NCI-H748 (cell line): ENCODE results near the gene UCP2.
"Not testable (repeated sequence)": the region's sequence is repeated elsewhere in the genome, so short reads cannot be mapped to it uniquely, and the experiment has no call there.

ENCODE experiments used
- DNase-seq: peaks from one replicate; lab custom pipeline; 2025; ENCODE audit not compliant: unreplicated experiment; lab: John Stamatoyannopoulos, UW

Gene UCP2

GRCh38 chr11:73946798-73947458 lies 35.7 kb downstream of the UCP2 start:
- no peak for DNase-seq

- DNase-seq = no peak
Measured at GRCh38 chr11:73945396-73945795, 37.2 kb downstream of the UCP2 start.

- DNase-seq = no peak
Measured at GRCh38 chr11:73944901-73945300, 37.7 kb downstream of the UCP2 start.

- DNase-seq = peak; percentile 42
Measured at GRCh38 chr11:73944085-73944484, 38.6 kb downstream of the UCP2 start.

- DNase-seq = no peak
Measured at GRCh38 chr11:73942010-73942409, 40.6 kb downstream of the UCP2 start.

GRCh38 chr11:73940801-73941570 lies 41.7 kb downstream of the UCP2 start:
- DNase-seq = no peak

- DNase-seq = no peak
Measured at GRCh38 chr11:73939096-73939495, 43.5 kb downstream of the UCP2 start.

- not testable (repeated sequence) for DNase-seq
Measured at GRCh38 chr11:73936047-73936446, 46.6 kb downstream of the UCP2 start.

GRCh38 chr11:73932781-73933180 lies 49.9 kb downstream of the UCP2 start:
- DNase-seq = no peak

GRCh38 chr11:73931951-73932350 lies 50.7 kb downstream of the UCP2 start:
- DNase-seq = no peak

GRCh38 chr11:73931039-73931645 lies 51.5 kb downstream of the UCP2 start:
- peak; percentile 56 for DNase-seq

- no peak for DNase-seq
Measured at GRCh38 chr11:73929388-73929787, 53.3 kb downstream of the UCP2 start.
